GM23338 (cell line): ENCODE results near the gene ZGPAT. TPM values are rescaled to one million over a fixed set of nuclear protein-coding genes. Genes with fewer than 3 reads are reported as not detected.

Experiments used
- ATAC-seq: fragments of 200-7000 bp; cut with Tn5 transposase; 3 replicates; pipeline ENCODE4 v1.9.1; 2020
- DNase-seq: peaks from one replicate; pipeline ENCODE4 v3.0.0-alpha.2; 2015; ENCODE audit warnings: low spot score
- H2AFZ ChIP-seq: fragments of 200-600 bp; sonication (generic); 2 replicates; pipeline ENCODE4 v1.8.0; 2016; ENCODE audit warnings: antibody characterized with exemption, mild to moderate bottlenecking, moderate library complexity
- H3F3A ChIP-seq: fragments of 200-600 bp; sonication (generic); replicated peaks from 2 replicates; pipeline ENCODE4 v1.8.0; 2017; ENCODE audit warnings: antibody characterized with exemption, mixed run types, low read depth
- H3K27ac ChIP-seq: fragments of 200-600 bp; sonication (generic); 2 replicates; pipeline ENCODE4 v1.6.1; 2016; ENCODE audit warnings: low read depth
- H3K27me3 ChIP-seq: fragments of 200-600 bp; sonication (generic); 2 replicates; pipeline ENCODE4 v1.8.0; 2016; ENCODE audit warnings: mild to moderate bottlenecking, mixed run types, moderate library complexity; ENCODE audit not compliant: insufficient read depth
- H3K36me3 ChIP-seq: fragments of 200-600 bp; sonication (generic); 2 replicates; pipeline ENCODE4 v1.8.0; 2016; ENCODE audit warnings: mild to moderate bottlenecking; ENCODE audit not compliant: insufficient read depth
- H3K4me1 ChIP-seq: fragments of 200-600 bp; sonication (generic); 2 replicates; pipeline ENCODE4 v1.8.0; 2016; ENCODE audit warnings: mild to moderate bottlenecking, moderate library complexity; ENCODE audit not compliant: insufficient read depth
- H3K4me2 ChIP-seq: fragments of 200-600 bp; sonication (generic); 2 replicates; pipeline ENCODE4 v1.7.1; 2017; ENCODE audit warnings: mixed run types
- H3K4me3 ChIP-seq: fragments of 200-600 bp; sonication (generic); 2 replicates; pipeline ENCODE4 v1.6.1; 2016; ENCODE audit warnings: mixed run types
- H3K79me2 ChIP-seq: fragments of 200-600 bp; sonication (generic); replicated peaks from 2 replicates; pipeline ENCODE4 v1.8.0; 2017; ENCODE audit warnings: mild to moderate bottlenecking; ENCODE audit not compliant: insufficient read depth
- H3K9me2 ChIP-seq: fragments of 200-600 bp; sonication (generic); 2 replicates; pipeline ENCODE4 v1.8.0; 2017; ENCODE audit not compliant: insufficient read depth
- H4K20me1 ChIP-seq: fragments of 200-600 bp; sonication (generic); replicated peaks from 2 replicates; pipeline ENCODE4 v1.8.0; 2017; ENCODE audit warnings: mild to moderate bottlenecking; ENCODE audit not compliant: insufficient read depth
- H3K27ac Mint-ChIP-seq: 2 replicates; pipeline ENCODE4 v1.8.0; 2020; ENCODE audit warnings: inconsistent platforms, mild to moderate bottlenecking, moderate library complexity, mixed read lengths
- H3K27me3 Mint-ChIP-seq: 3 replicates; pipeline ENCODE4 v1.8.0; 2022; ENCODE audit warnings: low read depth, mild to moderate bottlenecking, moderate library complexity, mixed read lengths, inconsistent platforms; ENCODE audit not compliant: insufficient read depth, poor library complexity
- H3K36me3 Mint-ChIP-seq: 3 replicates; pipeline ENCODE4 v1.8.0; 2021; ENCODE audit warnings: low read depth, mild to moderate bottlenecking, inconsistent platforms, moderate library complexity, mixed read lengths
- H3K4me1 Mint-ChIP-seq: 3 replicates; pipeline ENCODE4 v1.8.0; 2020; ENCODE audit warnings: mild to moderate bottlenecking, inconsistent platforms, mixed read lengths
- H3K4me3 Mint-ChIP-seq: 3 replicates; pipeline ENCODE4 v1.8.0; 2021; ENCODE audit warnings: moderate library complexity, mild to moderate bottlenecking, inconsistent platforms, mixed read lengths
- H3K9me3 Mint-ChIP-seq: 3 replicates; pipeline ENCODE4 v1.8.0; 2020; ENCODE audit warnings: moderate library complexity, mild to moderate bottlenecking, inconsistent platforms, mixed read lengths
- CREB1 ChIP-seq: fragments of 250-450 bp; sonication (Bioruptor Pico); IDR thresholded peaks from 2 replicates; pipeline ENCODE4 v1.5.0; 2020; ENCODE audit warnings: low read depth, mild to moderate bottlenecking, moderate library complexity
- CTCF ChIP-seq, 2 experiments: fragments of 200-600 bp in 1 of 2; sonication (generic) in 1 of 2; conservative IDR thresholded peaks; 2 replicates each; pipeline versions ENCODE4 v1.5.1 to v1.6.1; 2016 to 2017; ENCODE audit warnings: antibody characterized with exemption in 2 of 2, low read depth in 2 of 2, mild to moderate bottlenecking in 2 of 2, moderate library complexity in 1 of 2
- ETS1 ChIP-seq: IDR thresholded peaks from 2 replicates; pipeline ENCODE4 v1.6.1; 2016; ENCODE audit warnings: antibody characterized with exemption
- EZH2 ChIP-seq: fragments of 200-600 bp; sonication (generic); IDR thresholded peaks from one replicate; pipeline ENCODE4 v1.8.0; 2017; ENCODE audit warnings: antibody characterized with exemption, mild to moderate bottlenecking, low read depth; ENCODE audit not compliant: unreplicated experiment
- NANOG ChIP-seq: IDR thresholded peaks from 2 replicates; pipeline ENCODE4 v1.6.1; 2016; ENCODE audit warnings: antibody characterized with exemption, borderline replicate concordance
- POLR2AphosphoS5 ChIP-seq: IDR thresholded peaks from 2 replicates; pipeline ENCODE4 v1.6.1; 2016; ENCODE audit warnings: antibody characterized with exemption, low read depth
- REST ChIP-seq: IDR thresholded peaks from one replicate; pipeline ENCODE4 v1.6.1; 2018; ENCODE audit warnings: antibody characterized with exemption; ENCODE audit not compliant: unreplicated experiment
- STAT1 ChIP-seq: IDR thresholded peaks from one replicate; pipeline ENCODE4 v1.6.1; 2016; ENCODE audit warnings: antibody characterized with exemption; ENCODE audit not compliant: unreplicated experiment
- ZNF114 ChIP-seq: fragments of 250-450 bp; sonication (Bioruptor Pico); IDR thresholded peaks from 2 replicates; pipeline ENCODE4 v1.5.0; 2020; ENCODE audit warnings: mild to moderate bottlenecking, moderate library complexity
- polyA plus RNA-seq: library from polyadenylated mRNA; unstranded; fragments of >200 nt; fragmentation: Nextera tagmentation; extraction: Ambion mirVana; gene quantifications from 2 replicates; pipeline ENCODE4 v1.2.1, GENCODE V29; 2016
- total RNA-seq: library from RNA; depleted of rRNA; stranded (reverse); fragments of >200 nt; shearing (Covaris generic); gene quantifications from 2 replicates; pipeline ENCODE4 v1.2.3, GENCODE V29; 2014
- TF ChIP-seq, protein P1 (sequence below): fragments of 250-450 bp; sonication (Bioruptor Pico); IDR thresholded peaks from 2 replicates; pipeline ENCODE4 v1.5.0; 2020; ENCODE audit warnings: mild to moderate bottlenecking, moderate library complexity

ZGPAT gene
- total and polyA plus RNA-seq, 2 experiments from 2014 or later: 25.0 to 39.2 TPM

- no peak overlapping the region for H3K4me2 ChIP-seq
- no peak overlapping the region for H3K4me3 Mint-ChIP-seq
- no peaks in the 10 kb centered on the region; the same call in 2 of the 3 replicates for H3K4me1 Mint-ChIP-seq
- DNase-seq (no peak), ATAC-seq (no peak)
- H3F3A ChIP-seq: 0 out of 2 replicates have a peak, but pooled peaks cover 10% of the 10 kb centered on the region
- no peaks in the 10 kb centered on the region for H3K36me3 ChIP-seq
- H3K4me1 ChIP-seq: no peaks in the 10 kb centered on the region
- TF ChIP-seq NANOG (no peak), REST (no peak), EZH2 (no peak), ETS1 (no peak), STAT1 (no peak), CREB1 (CRISPR knock-in tag) (no peak), POLR2AphosphoS5 (no peak), ZNF114 (CRISPR knock-in tag) (no peak), CTCF (conservative IDR thresholded peaks at IDR 0.05; ENCODE audit: low read depth in 2 of 2) (no peak)
- TF ChIP-seq, protein P1, sequence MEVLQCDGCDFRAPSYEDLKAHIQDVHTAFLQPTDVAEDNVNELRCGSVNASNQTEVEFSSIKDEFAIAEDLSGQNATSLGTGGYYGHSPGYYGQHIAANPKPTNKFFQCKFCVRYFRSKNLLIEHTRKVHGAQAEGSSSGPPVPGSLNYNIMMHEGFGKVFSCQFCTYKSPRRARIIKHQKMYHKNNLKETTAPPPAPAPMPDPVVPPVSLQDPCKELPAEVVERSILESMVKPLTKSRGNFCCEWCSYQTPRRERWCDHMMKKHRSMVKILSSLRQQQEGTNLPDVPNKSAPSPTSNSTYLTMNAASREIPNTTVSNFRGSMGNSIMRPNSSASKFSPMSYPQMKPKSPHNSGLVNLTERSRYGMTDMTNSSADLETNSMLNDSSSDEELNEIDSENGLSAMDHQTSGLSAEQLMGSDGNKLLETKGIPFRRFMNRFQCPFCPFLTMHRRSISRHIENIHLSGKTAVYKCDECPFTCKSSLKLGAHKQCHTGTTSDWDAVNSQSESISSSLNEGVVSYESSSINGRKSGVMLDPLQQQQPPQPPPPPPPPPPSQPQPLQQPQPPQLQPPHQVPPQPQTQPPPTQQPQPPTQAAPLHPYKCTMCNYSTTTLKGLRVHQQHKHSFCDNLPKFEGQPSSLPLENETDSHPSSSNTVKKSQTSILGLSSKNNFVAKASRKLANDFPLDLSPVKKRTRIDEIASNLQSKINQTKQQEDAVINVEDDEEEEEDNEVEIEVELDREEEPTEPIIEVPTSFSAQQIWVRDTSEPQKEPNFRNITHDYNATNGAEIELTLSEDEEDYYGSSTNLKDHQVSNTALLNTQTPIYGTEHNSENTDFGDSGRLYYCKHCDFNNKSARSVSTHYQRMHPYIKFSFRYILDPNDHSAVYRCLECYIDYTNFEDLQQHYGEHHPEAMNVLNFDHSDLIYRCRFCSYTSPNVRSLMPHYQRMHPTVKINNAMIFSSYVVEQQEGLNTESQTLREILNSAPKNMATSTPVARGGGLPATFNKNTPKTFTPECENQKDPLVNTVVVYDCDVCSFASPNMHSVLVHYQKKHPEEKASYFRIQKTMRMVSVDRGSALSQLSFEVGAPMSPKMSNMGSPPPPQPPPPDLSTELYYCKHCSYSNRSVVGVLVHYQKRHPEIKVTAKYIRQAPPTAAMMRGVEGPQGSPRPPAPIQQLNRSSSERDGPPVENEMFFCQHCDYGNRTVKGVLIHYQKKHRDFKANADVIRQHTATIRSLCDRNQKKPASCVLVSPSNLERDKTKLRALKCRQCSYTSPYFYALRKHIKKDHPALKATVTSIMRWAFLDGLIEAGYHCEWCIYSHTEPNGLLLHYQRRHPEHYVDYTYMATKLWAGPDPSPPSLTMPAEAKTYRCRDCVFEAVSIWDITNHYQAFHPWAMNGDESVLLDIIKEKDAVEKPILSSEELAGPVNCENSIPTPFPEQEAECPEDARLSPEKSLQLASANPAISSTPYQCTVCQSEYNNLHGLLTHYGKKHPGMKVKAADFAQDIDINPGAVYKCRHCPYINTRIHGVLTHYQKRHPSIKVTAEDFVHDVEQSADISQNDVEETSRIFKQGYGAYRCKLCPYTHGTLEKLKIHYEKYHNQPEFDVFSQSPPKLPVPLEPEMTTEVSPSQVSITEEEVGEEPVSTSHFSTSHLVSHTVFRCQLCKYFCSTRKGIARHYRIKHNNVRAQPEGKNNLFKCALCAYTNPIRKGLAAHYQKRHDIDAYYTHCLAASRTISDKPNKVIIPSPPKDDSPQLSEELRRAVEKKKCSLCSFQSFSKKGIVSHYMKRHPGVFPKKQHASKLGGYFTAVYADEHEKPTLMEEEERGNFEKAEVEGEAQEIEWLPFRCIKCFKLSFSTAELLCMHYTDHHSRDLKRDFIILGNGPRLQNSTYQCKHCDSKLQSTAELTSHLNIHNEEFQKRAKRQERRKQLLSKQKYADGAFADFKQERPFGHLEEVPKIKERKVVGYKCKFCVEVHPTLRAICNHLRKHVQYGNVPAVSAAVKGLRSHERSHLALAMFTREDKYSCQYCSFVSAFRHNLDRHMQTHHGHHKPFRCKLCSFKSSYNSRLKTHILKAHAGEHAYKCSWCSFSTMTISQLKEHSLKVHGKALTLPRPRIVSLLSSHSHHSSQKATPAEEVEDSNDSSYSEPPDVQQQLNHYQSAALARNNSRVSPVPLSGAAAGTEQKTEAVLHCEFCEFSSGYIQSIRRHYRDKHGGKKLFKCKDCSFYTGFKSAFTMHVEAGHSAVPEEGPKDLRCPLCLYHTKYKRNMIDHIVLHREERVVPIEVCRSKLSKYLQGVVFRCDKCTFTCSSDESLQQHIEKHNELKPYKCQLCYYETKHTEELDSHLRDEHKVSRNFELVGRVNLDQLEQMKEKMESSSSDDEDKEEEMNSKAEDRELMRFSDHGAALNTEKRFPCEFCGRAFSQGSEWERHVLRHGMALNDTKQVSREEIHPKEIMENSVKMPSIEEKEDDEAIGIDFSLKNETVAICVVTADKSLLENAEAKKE (CRISPR knock-in tag): no peak
- H3K27ac ChIP-seq: no peak overlapping the region
- H2AFZ ChIP-seq: no peak overlapping the region
- 0 out of 2 replicates have a peak, but pooled peaks cover 8% of the 10 kb centered on the region for H3K79me2 ChIP-seq
- H3K36me3 Mint-ChIP-seq: peaks cover 16% of the 10 kb centered on the region
- H3K27me3 ChIP-seq: no peaks in the 10 kb centered on the region
- no peak overlapping the region; the same call in 1 of the 2 replicates for H3K27ac Mint-ChIP-seq
- no peaks in the 10 kb centered on the region for H3K9me3 Mint-ChIP-seq
- H3K27me3 Mint-ChIP-seq: peaks cover 3% of the 10 kb centered on the region
- H3K9me2 ChIP-seq: no peaks in the 10 kb centered on the region
- no peak overlapping the region for H3K4me3 ChIP-seq
- H4K20me1 ChIP-seq: no peaks in the 10 kb centered on the region; the same call in 1 of the 2 replicates
These were observed 59.6 kb downstream of the ZGPAT start for GRCh38 chr20:63767456-63767855.
